HepG2 (cell line): Measurements from ENCODE around the gene TMBIM1. TPM values are rescaled to one million over a fixed set of nuclear protein-coding genes. Genes with fewer than 3 reads are reported as not detected.

Experiments
- ATAC-seq: fragments of 200-7000 bp; cut with Tn5 transposase; 3 replicates; pipeline ENCODE4 v1.9.1; 2020; ENCODE audit warnings: mild to moderate bottlenecking, moderate library complexity
- BruUV-seq: library from RNA; stranded (reverse); fragments of 400-500 nt; replicated peaks from 2 replicates; lab custom pipeline; 2021; lab: Mats Ljungman, UMichigan
- CTCF ChIA-PET: fragments of 300-600 bp; formaldehyde crosslinking; extraction: SDS; loops from one replicate; lab custom pipeline; 2021; ENCODE audit warnings: low total read pairs, inconsistent platforms, low intra/inter-chr PET ratio; lab: Yijun Ruan, JAX
- POLR2A ChIA-PET: fragments of 350-600 bp; sonication (Branson Sonifier 250); formaldehyde crosslinking; loops from one replicate; lab custom pipeline; 2020; ENCODE audit warnings: antibody characterized with exemption, inconsistent platforms; lab: Yijun Ruan, JAX
- DNase-seq: peaks from one replicate; pipeline ENCODE4 v3.0.0-alpha.2; 2015; ENCODE audit warnings: low spot score
- FAIRE-seq: peaks from 3 replicates; lab custom pipeline; 2011; peaks lifted over from hg19 to GRCh38; lab: Jason Lieb, UNC
- H2AFZ ChIP-seq: one replicate; pipeline ENCODE4 v1.6.1; 2011; ENCODE audit warnings: low read length, inconsistent platforms
- H3K27ac ChIP-seq: fragments of 300-600 bp; 3 replicates; pipeline ENCODE4 v1.8.0; 2011; ENCODE audit warnings: mixed run types, mild to moderate bottlenecking, mixed read lengths, low read length, inconsistent platforms; ENCODE audit not compliant: insufficient read depth; ENCODE audit errors: extremely low read length
- H3K27me3 ChIP-seq, 2 experiments: fragments of 200-600 bp in 1 of 2; 2 replicates in 1 of 2; 3 replicates in 1 of 2; pipeline versions ENCODE4 v1.6.0 to v1.8.0; 2011; ENCODE audit warnings: low read length in 2 of 2, mild to moderate bottlenecking in 2 of 2, moderate library complexity in 2 of 2, inconsistent platforms in 1 of 2; ENCODE audit not compliant: insufficient read depth in 2 of 2, control insufficient read depth in 1 of 2
- H3K36me3 ChIP-seq, 2 experiments: fragments of 200-600 bp in 1 of 2; replicated peaks in 1 of 2; 2 replicates in 1 of 2; 3 replicates in 1 of 2; pipeline versions ENCODE4 v1.5.1 to v1.8.0; 2011; ENCODE audit warnings: low read length in 2 of 2, inconsistent platforms in 1 of 2; ENCODE audit not compliant: insufficient read depth in 2 of 2, control insufficient read depth in 1 of 2
- H3K4me1 ChIP-seq: 2 replicates; pipeline ENCODE4 v1.5.1; 2012; ENCODE audit warnings: low read length, inconsistent platforms; ENCODE audit not compliant: insufficient read depth
- H3K4me2 ChIP-seq: 2 replicates; pipeline ENCODE4 v1.6.0; 2011; ENCODE audit warnings: low read depth, low read length, inconsistent platforms
- H3K4me3 ChIP-seq, 3 experiments: fragments of 200-600 bp in 1 of 3; sonication (generic), shearing (Covaris generic) in 1 of 3; replicated peaks in 1 of 3; 2 replicates each; pipeline ENCODE4 v1.5.1; 2011 to 2016; ENCODE audit warnings: low read length in 3 of 3, inconsistent platforms in 2 of 3, low read depth in 2 of 3, mild to moderate bottlenecking in 2 of 3, control low read depth in 1 of 3, mixed read lengths in 1 of 3; ENCODE audit not compliant: insufficient read depth in 1 of 3
- H3K79me2 ChIP-seq: one replicate; pipeline ENCODE4 v1.6.1; 2011; ENCODE audit warnings: low read length, inconsistent platforms; ENCODE audit not compliant: insufficient read depth
- H3K9ac ChIP-seq: 2 replicates; pipeline ENCODE4 v1.6.0; 2011; ENCODE audit warnings: mild to moderate bottlenecking, low read depth, low read length, inconsistent platforms; ENCODE audit not compliant: insufficient read depth
- H3K9me3 ChIP-seq: 2 replicates; pipeline ENCODE4 v1.5.1; 2012; ENCODE audit warnings: mild to moderate bottlenecking, low read length
- H4K20me1 ChIP-seq: 2 replicates; pipeline ENCODE4 v1.6.0; 2011; ENCODE audit warnings: inconsistent platforms, mild to moderate bottlenecking, low read length, moderate library complexity; ENCODE audit not compliant: insufficient read depth
- IKZF5 ChIP-seq: IDR thresholded peaks from 2 replicates; pipeline ENCODE4 v1.6.1; 2018; ENCODE audit warnings: missing genetic modification reagents, mild to moderate bottlenecking, missing compliant biosample characterization
- SOX13 ChIP-seq, 3 experiments: fragments of 450-650 bp in 1 of 3; sonication (generic) in 1 of 3; formaldehyde crosslinking in 1 of 3; IDR thresholded peaks in 2 of 3; conservative IDR thresholded peaks in 1 of 3; 2 replicates each; pipeline versions ENCODE4 v1.5.0 to v1.6.1; 2016 to 2020; ENCODE audit warnings: antibody characterized with exemption in 1 of 3, mild to moderate bottlenecking in 1 of 3, missing compliant biosample characterization in 1 of 3, missing genetic modification reagents in 1 of 3, moderate library complexity in 1 of 3
- WGBS: methylation state at CpG from one replicate; pipeline ENCODE4 v1.1.6; 2017; ENCODE audit warnings: low lambda C conversion rate; 5-methylcytosine and 5-hydroxymethylcytosine counted together
- in situ Hi-C: cut with HindIII; loops from 2 replicates; pipeline ENCODE4 v1.10.0; 2017; ENCODE audit warnings: low pct_unique_long_range_greater_than_20kb; ENCODE audit not compliant: extremely low pct_ligation_motif_present
- intact Hi-C: fragments of 100-400 bp; cut with micrococcal nuclease; formaldehyde crosslinking; loops from one replicate; pipeline ENCODE4 v1.10.0; 2022; ENCODE audit not compliant: unreplicated experiment
- polyA plus RNA-seq, 8 experiments: library from polyadenylated mRNA; depleted of rRNA in 3 of 8; stranded (reverse) in 7 of 8; unstranded in 1 of 8; fragments of >200 nt; fragmentation: Illumina TruSeq in 4 of 8; extraction: Trizol in 4 of 8; gene quantifications; 2 replicates each; pipeline versions ENCODE4 v1.2.1 to v1.2.3, GENCODE V29; 2011 to 2016; ENCODE audit warnings: low read depth in 4 of 8, missing spikeins in 1 of 8, mixed read lengths in 1 of 8; ENCODE audit not compliant: insufficient read depth in 1 of 8
- total RNA-seq, 5 experiments: library from RNA; depleted of rRNA; stranded (reverse); fragments of >200 nt; fragmentation: Illumina TruSeq; extraction: Trizol; gene quantifications; 2 replicates each; pipeline ENCODE4 v1.2.3, GENCODE V29; 2016; ENCODE audit warnings: low read depth in 1 of 5
- TF ChIP-seq, protein P1 (sequence below), 2 experiments: sonication (generic) in 1 of 2; formaldehyde crosslinking in 1 of 2; IDR thresholded peaks; 2 replicates each; pipeline versions ENCODE4 v1.4.0 to v1.6.1; 2018 to 2020; ENCODE audit warnings: missing genetic modification reagents in 2 of 2, borderline replicate concordance in 1 of 2, low read depth in 1 of 2, mild to moderate bottlenecking in 1 of 2, missing biosample characterization in 1 of 2
- TF ChIP-seq, protein P2 (sequence below): sonication (generic); formaldehyde crosslinking; IDR thresholded peaks from 2 replicates; pipeline ENCODE4 v1.5.1; 2020; ENCODE audit warnings: mild to moderate bottlenecking, moderate library complexity, missing genetic modification reagents
- TF ChIP-seq, protein P3 (sequence below): sonication (generic); formaldehyde crosslinking; IDR thresholded peaks from 2 replicates; pipeline ENCODE4 v1.4.0; 2020; ENCODE audit warnings: missing genetic modification reagents
- TF ChIP-seq, protein P4 (sequence below): sonication (generic); formaldehyde crosslinking; IDR thresholded peaks from 2 replicates; pipeline ENCODE4 v1.5.0; 2020; ENCODE audit warnings: mild to moderate bottlenecking, missing genetic modification reagents

Gene TMBIM1
- total and polyA plus RNA-seq, 2 of the 13 experiments (the other 11 are each of a cell fraction or from before 2014, with no cell fraction given), result 127 to 139 TPM

- TF ChIP-seq IKZF5 (CRISPR knock-in tag), result peak; percentile 50; the same call in 1 of the 2 replicates
- TF ChIP-seq, protein P1, sequence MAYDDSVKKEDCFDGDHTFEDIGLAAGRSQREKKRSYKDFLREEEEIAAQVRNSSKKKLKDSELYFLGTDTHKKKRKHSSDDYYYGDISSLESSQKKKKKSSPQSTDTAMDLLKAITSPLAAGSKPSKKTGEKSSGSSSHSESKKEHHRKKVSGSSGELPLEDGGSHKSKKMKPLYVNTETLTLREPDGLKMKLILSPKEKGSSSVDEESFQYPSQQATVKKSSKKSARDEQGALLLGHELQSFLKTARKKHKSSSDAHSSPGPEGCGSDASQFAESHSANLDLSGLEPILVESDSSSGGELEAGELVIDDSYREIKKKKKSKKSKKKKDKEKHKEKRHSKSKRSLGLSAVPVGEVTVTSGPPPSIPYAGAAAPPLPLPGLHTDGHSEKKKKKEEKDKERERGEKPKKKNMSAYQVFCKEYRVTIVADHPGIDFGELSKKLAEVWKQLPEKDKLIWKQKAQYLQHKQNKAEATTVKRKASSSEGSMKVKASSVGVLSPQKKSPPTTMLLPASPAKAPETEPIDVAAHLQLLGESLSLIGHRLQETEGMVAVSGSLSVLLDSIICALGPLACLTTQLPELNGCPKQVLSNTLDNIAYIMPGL (CRISPR knock-in tag; IDR thresholded peaks at IDR 0.05; ENCODE audit: borderline replicate concordance in 1 of 2, low read depth in 1 of 2), result 0 out of 4 replicates have a peak, but pooled peaks of 1 of the 2 experiments have one; percentile 25
Observed at GRCh38 chr2:218310853-218311540, 18.7 kb upstream of the TMBIM1 start (continued).

- ChIA-PET CTCF (no interaction called here), POLR2A (interaction anchor here (2.3 to 2.4 kb wide), 2 partner anchors 14 to 15 kb away, joined by 8 to 9 read pairs; no protein-coding TSS in a partner anchor)
- FAIRE-seq (no peak), DNase-seq (no peak), ATAC-seq (no peak)
- WGBS, result 42% methylated on average over 6 of the region's 6 CpGs
- Histone ChIP-seq H3K9me3 (no peaks in the 10 kb centered on the region), H3K27me3 (0 out of 5 replicates have a peak, but pooled peaks cover 0 to 3% of the 10 kb centered on the region in 2 experiments), H3K9ac (no peak overlapping the region), H3K27ac (no peak overlapping the region), H4K20me1 (no peaks in the 10 kb centered on the region), H3K4me1 (peaks cover 67% of the 10 kb centered on the region), H3K79me2 (no peaks in the 10 kb centered on the region), H3K36me3 (no peaks in the 10 kb centered on the region), H3K4me3 (no peak overlapping the region), H2AFZ (no peak overlapping the region), H3K4me2 (peak overlapping the region; percentile 29; the same call in 1 of the 2 replicates)
- in situ Hi-C loops, result no loop called here
- intact Hi-C loops, result no loop called here
- no TSS peak for BruUV-seq
- TF ChIP-seq, protein P2, sequence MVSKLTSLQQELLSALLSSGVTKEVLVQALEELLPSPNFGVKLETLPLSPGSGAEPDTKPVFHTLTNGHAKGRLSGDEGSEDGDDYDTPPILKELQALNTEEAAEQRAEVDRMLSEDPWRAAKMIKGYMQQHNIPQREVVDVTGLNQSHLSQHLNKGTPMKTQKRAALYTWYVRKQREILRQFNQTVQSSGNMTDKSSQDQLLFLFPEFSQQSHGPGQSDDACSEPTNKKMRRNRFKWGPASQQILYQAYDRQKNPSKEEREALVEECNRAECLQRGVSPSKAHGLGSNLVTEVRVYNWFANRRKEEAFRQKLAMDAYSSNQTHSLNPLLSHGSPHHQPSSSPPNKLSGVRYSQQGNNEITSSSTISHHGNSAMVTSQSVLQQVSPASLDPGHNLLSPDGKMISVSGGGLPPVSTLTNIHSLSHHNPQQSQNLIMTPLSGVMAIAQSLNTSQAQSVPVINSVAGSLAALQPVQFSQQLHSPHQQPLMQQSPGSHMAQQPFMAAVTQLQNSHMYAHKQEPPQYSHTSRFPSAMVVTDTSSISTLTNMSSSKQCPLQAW (CRISPR knock-in tag), result peak; percentile 27; the same call in 1 of the 2 replicates
- TF ChIP-seq SOX13 (IDR thresholded peaks at IDR 0.05), result no peak
- peak in 1 of 2 experiments; percentile 34; a peak in 2 of 4 replicates for TF ChIP-seq SOX13 (CRISPR knock-in tag; conservative IDR thresholded peaks at IDR 0.05 in 1 of 2, IDR thresholded peaks at IDR 0.05 in 1 of 2)
- TF ChIP-seq, protein P3, sequence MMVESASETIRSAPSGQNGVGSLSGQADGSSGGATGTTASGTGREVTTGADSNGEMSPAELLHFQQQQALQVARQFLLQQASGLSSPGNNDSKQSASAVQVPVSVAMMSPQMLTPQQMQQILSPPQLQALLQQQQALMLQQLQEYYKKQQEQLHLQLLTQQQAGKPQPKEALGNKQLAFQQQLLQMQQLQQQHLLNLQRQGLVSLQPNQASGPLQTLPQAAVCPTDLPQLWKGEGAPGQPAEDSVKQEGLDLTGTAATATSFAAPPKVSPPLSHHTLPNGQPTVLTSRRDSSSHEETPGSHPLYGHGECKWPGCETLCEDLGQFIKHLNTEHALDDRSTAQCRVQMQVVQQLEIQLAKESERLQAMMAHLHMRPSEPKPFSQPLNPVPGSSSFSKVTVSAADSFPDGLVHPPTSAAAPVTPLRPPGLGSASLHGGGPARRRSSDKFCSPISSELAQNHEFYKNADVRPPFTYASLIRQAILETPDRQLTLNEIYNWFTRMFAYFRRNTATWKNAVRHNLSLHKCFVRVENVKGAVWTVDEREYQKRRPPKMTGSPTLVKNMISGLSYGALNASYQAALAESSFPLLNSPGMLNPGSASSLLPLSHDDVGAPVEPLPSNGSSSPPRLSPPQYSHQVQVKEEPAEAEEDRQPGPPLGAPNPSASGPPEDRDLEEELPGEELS, result 0 out of 2 replicates have a peak, but pooled peaks have one; percentile 17
- TF ChIP-seq, protein P4, sequence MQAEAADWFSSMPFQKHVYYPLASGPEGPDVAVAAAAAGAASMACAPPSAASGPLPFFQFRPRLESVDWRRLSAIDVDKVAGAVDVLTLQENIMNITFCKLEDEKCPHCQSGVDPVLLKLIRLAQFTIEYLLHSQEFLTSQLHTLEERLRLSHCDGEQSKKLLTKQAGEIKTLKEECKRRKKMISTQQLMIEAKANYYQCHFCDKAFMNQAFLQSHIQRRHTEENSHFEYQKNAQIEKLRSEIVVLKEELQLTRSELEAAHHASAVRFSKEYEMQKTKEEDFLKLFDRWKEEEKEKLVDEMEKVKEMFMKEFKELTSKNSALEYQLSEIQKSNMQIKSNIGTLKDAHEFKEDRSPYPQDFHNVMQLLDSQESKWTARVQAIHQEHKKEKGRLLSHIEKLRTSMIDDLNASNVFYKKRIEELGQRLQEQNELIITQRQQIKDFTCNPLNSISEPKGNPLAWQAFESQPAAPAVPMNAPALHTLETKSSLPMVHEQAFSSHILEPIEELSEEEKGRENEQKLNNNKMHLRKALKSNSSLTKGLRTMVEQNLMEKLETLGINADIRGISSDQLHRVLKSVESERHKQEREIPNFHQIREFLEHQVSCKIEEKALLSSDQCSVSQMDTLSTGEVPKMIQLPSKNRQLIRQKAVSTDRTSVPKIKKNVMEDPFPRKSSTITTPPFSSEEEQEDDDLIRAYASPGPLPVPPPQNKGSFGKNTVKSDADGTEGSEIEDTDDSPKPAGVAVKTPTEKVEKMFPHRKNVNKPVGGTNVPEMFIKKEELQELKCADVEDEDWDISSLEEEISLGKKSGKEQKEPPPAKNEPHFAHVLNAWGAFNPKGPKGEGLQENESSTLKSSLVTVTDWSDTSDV (CRISPR knock-in tag), result no peak
Observed at GRCh38 chr2:218307415-218308090, 15.2 kb upstream of the TMBIM1 start.
